GM23248 (cell line): Measurements from ENCODE around the gene CISH. TPM values are rescaled to one million over a fixed set of nuclear protein-coding genes. Genes with fewer than 3 reads are reported as not detected.

Source experiments
- DNase-seq: peaks from one replicate; pipeline ENCODE4 v3.0.0-alpha.2; 2015
- H2AFZ ChIP-seq: fragments of 200-600 bp; sonication (generic); 2 replicates; pipeline ENCODE4 v1.6.1; 2016; ENCODE audit warnings: antibody characterized with exemption
- H3F3A ChIP-seq: fragments of 200-600 bp; sonication (generic); 2 replicates; pipeline ENCODE4 v1.6.1; 2016; ENCODE audit warnings: mild to moderate bottlenecking, antibody characterized with exemption, mixed run types; ENCODE audit not compliant: insufficient read depth
- H3K27ac ChIP-seq: fragments of 200-600 bp; sonication (generic); 2 replicates; pipeline ENCODE4 v1.5.1; 2016; ENCODE audit warnings: mild to moderate bottlenecking
- H3K27me3 ChIP-seq: fragments of 200-600 bp; sonication (generic); replicated peaks from 2 replicates; pipeline ENCODE4 v1.6.1; 2016; ENCODE audit warnings: mild to moderate bottlenecking; ENCODE audit not compliant: insufficient read depth
- H3K36me3 ChIP-seq: fragments of 200-600 bp; sonication (generic); 2 replicates; pipeline ENCODE4 v1.6.1; 2016; ENCODE audit warnings: low read depth, mild to moderate bottlenecking
- H3K4me1 ChIP-seq: fragments of 200-600 bp; sonication (generic); 2 replicates; pipeline ENCODE4 v1.6.1; 2016; ENCODE audit warnings: mild to moderate bottlenecking; ENCODE audit not compliant: insufficient read depth
- H3K4me2 ChIP-seq: fragments of 200-600 bp; sonication (generic); one replicate; pipeline ENCODE4 v1.6.1; 2016; ENCODE audit warnings: mild to moderate bottlenecking; ENCODE audit not compliant: unreplicated experiment
- H3K4me3 ChIP-seq: fragments of 200-600 bp; sonication (generic); 2 replicates; pipeline ENCODE4 v1.5.1; 2016; ENCODE audit warnings: mild to moderate bottlenecking
- H3K79me2 ChIP-seq: fragments of 200-600 bp; sonication (generic); 2 replicates; pipeline ENCODE4 v1.6.1; 2016; ENCODE audit warnings: mild to moderate bottlenecking; ENCODE audit not compliant: insufficient read depth
- H3K9ac ChIP-seq: fragments of 200-600 bp; sonication (generic); 2 replicates; pipeline ENCODE4 v1.6.1; 2016; ENCODE audit warnings: mild to moderate bottlenecking
- H3K9me2 ChIP-seq: fragments of 200-600 bp; sonication (generic); 2 replicates; pipeline ENCODE4 v1.6.1; 2016; ENCODE audit warnings: mixed run types, mild to moderate bottlenecking, moderate library complexity; ENCODE audit not compliant: insufficient read depth
- H3K9me3 ChIP-seq: fragments of 200-600 bp; sonication (generic); one replicate; pipeline ENCODE4 v1.6.1; 2017; ENCODE audit warnings: low read depth
- H4K20me1 ChIP-seq: fragments of 200-600 bp; sonication (generic); 2 replicates; pipeline ENCODE4 v1.6.0; 2016; ENCODE audit not compliant: insufficient read depth
- EZH2 ChIP-seq: fragments of 200-600 bp; sonication (generic); IDR thresholded peaks from 2 replicates; pipeline ENCODE4 v1.6.1; 2018; ENCODE audit warnings: antibody characterized with exemption, mild to moderate bottlenecking; ENCODE audit not compliant: insufficient read depth, poor library complexity, severe bottlenecking
- EZH2phosphoT487 ChIP-seq: fragments of 200-600 bp; sonication (generic); IDR thresholded peaks from 2 replicates; pipeline ENCODE4 v1.6.1; 2018; ENCODE audit warnings: antibody characterized with exemption, moderate library complexity, mild to moderate bottlenecking, low read depth; ENCODE audit not compliant: insufficient read depth
- WGBS, 2 experiments: methylation state at CpG; one replicate each; pipeline ENCODE4 v1.1.6; 2015 to 2017; ENCODE audit warnings: low lambda C conversion rate in 2 of 2, low coverage in 1 of 2; ENCODE audit errors: missing lambda C conversion rate in 2 of 2; 5-methylcytosine and 5-hydroxymethylcytosine counted together
- in situ Hi-C: fragments of 300-500 bp; cut with MboI; formaldehyde crosslinking; loops from 2 replicates; pipeline ENCODE4 v1.15.0; 2020
- polyA plus RNA-seq: library from polyadenylated mRNA; unstranded; fragments of >200 nt; fragmentation: Nextera tagmentation; extraction: Ambion mirVana; gene quantifications from 2 replicates; pipeline ENCODE4 v1.2.1, GENCODE V29; 2016
- total RNA-seq: library from RNA; depleted of rRNA; stranded (reverse); fragments of >200 nt; shearing (Covaris generic); gene quantifications from 2 replicates; pipeline ENCODE4 v1.2.3, GENCODE V29; 2014

Gene CISH
- total and polyA plus RNA-seq, 2 experiments from 2014 or later, result 1.1 to 1.6 TPM

GRCh38 chr3:50599115-50599715, 12.4 kb downstream of the CISH start:
- no peaks in the 10 kb centered on the region for H3K9me3 ChIP-seq
- WGBS, 2 experiments, result 61 to 76% methylated on average over 6 of the region's 6 CpGs
- no peaks in the 10 kb centered on the region for H3K36me3 ChIP-seq
- peaks cover 19% of the 10 kb centered on the region for H3K4me1 ChIP-seq
- H4K20me1 ChIP-seq, result no peaks in the 10 kb centered on the region
- in situ Hi-C loops, result no loop called here
- H3K79me2 ChIP-seq, result no peaks in the 10 kb centered on the region
- H3K27me3 ChIP-seq, result no peaks in the 10 kb centered on the region
- no peak overlapping the region for H3K9ac ChIP-seq
- no peak overlapping the region for H2AFZ ChIP-seq
- DNase-seq, result no peak
- H3K4me3 ChIP-seq, result no peak overlapping the region
- no peaks in the 10 kb centered on the region for H3K9me2 ChIP-seq
- H3F3A ChIP-seq, result peaks cover 17% of the 10 kb centered on the region
- TF ChIP-seq EZH2 (no peak), EZH2phosphoT487 (no peak)
- no peak overlapping the region for H3K4me2 ChIP-seq
- H3K27ac ChIP-seq, result no peak overlapping the region

- Histone ChIP-seq H3K27ac (no peak overlapping the region), H3K36me3 (no peaks in the 10 kb centered on the region), H4K20me1 (no peaks in the 10 kb centered on the region), H3K4me1 (peaks cover 13% of the 10 kb centered on the region), H3K4me2 (no peak overlapping the region), H3K79me2 (no peaks in the 10 kb centered on the region), H3K9ac (no peak overlapping the region), H3K9me3 (no peaks in the 10 kb centered on the region), H3K9me2 (no peaks in the 10 kb centered on the region), H3K4me3 (no peak overlapping the region), H3K27me3 (no peaks in the 10 kb centered on the region), H2AFZ (no peak overlapping the region), H3F3A (0 out of 2 replicates have a peak, but pooled peaks cover 5% of the 10 kb centered on the region)
- WGBS, 2 experiments, result 7 to 11% methylated on average over 2 of the region's 2 CpGs
- DNase-seq, result no peak
- TF ChIP-seq EZH2 (no peak), EZH2phosphoT487 (no peak)
- in situ Hi-C loops, result no loop called here
Measured at GRCh38 chr3:50594253-50594785, 17.3 kb downstream of the CISH start.

GRCh38 chr3:50592568-50592967, 19.0 kb downstream of the CISH start:
- no peaks in the 10 kb centered on the region for H3K9me2 ChIP-seq
- H2AFZ ChIP-seq, result 0 out of 2 replicates have a peak overlapping the region, but pooled peaks have one; percentile 14
- no peaks in the 10 kb centered on the region for H3K9me3 ChIP-seq
- no peaks in the 10 kb centered on the region for H4K20me1 ChIP-seq
- no peak overlapping the region for H3K4me3 ChIP-seq
- H3K27ac ChIP-seq, result no peak overlapping the region
- no peaks in the 10 kb centered on the region for H3K27me3 ChIP-seq
- 19 to 27% methylated on average over 5 of the region's 5 CpGs for WGBS, 2 experiments
- H3K79me2 ChIP-seq, result no peaks in the 10 kb centered on the region
- H3K4me1 ChIP-seq, result peaks cover 20% of the 10 kb centered on the region
- 0 out of 2 replicates have a peak, but pooled peaks cover 5% of the 10 kb centered on the region for H3F3A ChIP-seq
- TF ChIP-seq EZH2phosphoT487 (no peak), EZH2 (no peak)
- no peak overlapping the region for H3K9ac ChIP-seq
- DNase-seq, result no peak
- H3K4me2 ChIP-seq, result no peak overlapping the region
- in situ Hi-C loops, result no loop called here
- no peaks in the 10 kb centered on the region for H3K36me3 ChIP-seq

GRCh38 chr3:50591196-50591741, 20.3 kb downstream of the CISH start:
- Histone ChIP-seq H3K36me3 (no peaks in the 10 kb centered on the region), H3K9me2 (no peaks in the 10 kb centered on the region), H3K4me2 (no peak overlapping the region), H3K27ac (no peak overlapping the region), H3K4me3 (no peak overlapping the region), H3K9me3 (no peaks in the 10 kb centered on the region), H3F3A (0 out of 2 replicates have a peak, but pooled peaks cover 5% of the 10 kb centered on the region), H3K79me2 (no peaks in the 10 kb centered on the region), H4K20me1 (no peaks in the 10 kb centered on the region), H3K27me3 (no peaks in the 10 kb centered on the region), H3K4me1 (peaks cover 23% of the 10 kb centered on the region), H2AFZ (0 out of 2 replicates have a peak overlapping the region, but pooled peaks have one; percentile 51), H3K9ac (no peak overlapping the region)
- no peak for DNase-seq
- in situ Hi-C loops, result no loop called here
- WGBS, 2 experiments, result 57 to 63% methylated on average over 8 to 9 of the region's 9 CpGs
- TF ChIP-seq EZH2 (no peak), EZH2phosphoT487 (no peak)
